Nephron progenitor cell (in vitro differentiated cells): ENCODE results near the gene BCKDHB.
"Not testable (repeated sequence)": the region's sequence is repeated elsewhere in the genome, so short reads cannot be mapped to it uniquely, and the experiment has no call there.

Source experiments
- DNase-seq: peaks from one replicate; pipeline ENCODE4 v3.0.0; 2021
- H3K27ac Mint-ChIP-seq: 2 replicates; pipeline ENCODE4 v1.8.0; 2021; ENCODE audit warnings: mild to moderate bottlenecking, moderate library complexity, mixed read lengths
- H3K27me3 Mint-ChIP-seq: 2 replicates; pipeline ENCODE4 v1.8.0; 2021; ENCODE audit warnings: mild to moderate bottlenecking, low read depth, mixed read lengths; ENCODE audit not compliant: poor library complexity
- H3K36me3 Mint-ChIP-seq: 2 replicates; pipeline ENCODE4 v1.8.0; 2021; ENCODE audit warnings: low read depth, mixed read lengths
- H3K4me1 Mint-ChIP-seq: 2 replicates; pipeline ENCODE4 v1.8.0; 2021; ENCODE audit warnings: mixed read lengths
- H3K4me3 Mint-ChIP-seq: 2 replicates; pipeline ENCODE4 v1.8.0; 2021; ENCODE audit warnings: mild to moderate bottlenecking, moderate library complexity, mixed read lengths
- H3K9me3 Mint-ChIP-seq: 2 replicates; pipeline ENCODE4 v1.8.0; 2021; ENCODE audit warnings: mild to moderate bottlenecking, moderate library complexity, mixed read lengths
- TF ChIP-seq, protein P1 (sequence below): fragments of 200-600 bp; sonication (generic); IDR thresholded peaks from 2 replicates; pipeline ENCODE4 v1.5.0; 2021; ENCODE audit warnings: antibody characterized with exemption

BCKDHB gene

DNA sequence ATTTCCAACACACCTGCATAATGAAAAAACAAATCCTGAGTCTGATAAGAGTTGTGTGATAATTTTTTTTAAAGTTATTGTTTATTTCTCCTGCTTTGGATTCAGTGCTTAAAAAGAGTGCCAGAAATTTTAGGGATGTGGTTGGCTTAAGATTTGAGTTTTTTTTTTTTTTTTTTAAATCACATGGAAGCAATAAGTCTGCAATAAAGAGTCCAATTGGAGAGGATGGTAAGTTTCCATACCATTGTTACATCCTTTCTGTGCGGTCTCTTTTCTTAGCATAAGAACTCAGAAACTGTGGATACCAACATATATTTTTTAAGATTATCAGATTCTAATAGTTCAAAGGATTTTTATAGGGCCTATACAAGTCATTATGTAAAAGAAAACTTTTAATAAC lies 171.0 kb downstream of the BCKDHB start:
- no peaks in the 10 kb centered on the region for H3K27me3 Mint-ChIP-seq
- no peak overlapping the region for H3K4me3 Mint-ChIP-seq
- H3K36me3 Mint-ChIP-seq = no peaks in the 10 kb centered on the region
- TF ChIP-seq, protein P1, sequence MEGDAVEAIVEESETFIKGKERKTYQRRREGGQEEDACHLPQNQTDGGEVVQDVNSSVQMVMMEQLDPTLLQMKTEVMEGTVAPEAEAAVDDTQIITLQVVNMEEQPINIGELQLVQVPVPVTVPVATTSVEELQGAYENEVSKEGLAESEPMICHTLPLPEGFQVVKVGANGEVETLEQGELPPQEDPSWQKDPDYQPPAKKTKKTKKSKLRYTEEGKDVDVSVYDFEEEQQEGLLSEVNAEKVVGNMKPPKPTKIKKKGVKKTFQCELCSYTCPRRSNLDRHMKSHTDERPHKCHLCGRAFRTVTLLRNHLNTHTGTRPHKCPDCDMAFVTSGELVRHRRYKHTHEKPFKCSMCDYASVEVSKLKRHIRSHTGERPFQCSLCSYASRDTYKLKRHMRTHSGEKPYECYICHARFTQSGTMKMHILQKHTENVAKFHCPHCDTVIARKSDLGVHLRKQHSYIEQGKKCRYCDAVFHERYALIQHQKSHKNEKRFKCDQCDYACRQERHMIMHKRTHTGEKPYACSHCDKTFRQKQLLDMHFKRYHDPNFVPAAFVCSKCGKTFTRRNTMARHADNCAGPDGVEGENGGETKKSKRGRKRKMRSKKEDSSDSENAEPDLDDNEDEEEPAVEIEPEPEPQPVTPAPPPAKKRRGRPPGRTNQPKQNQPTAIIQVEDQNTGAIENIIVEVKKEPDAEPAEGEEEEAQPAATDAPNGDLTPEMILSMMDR = no peak
- H3K9me3 Mint-ChIP-seq = no peaks in the 10 kb centered on the region
- no peak overlapping the region for H3K27ac Mint-ChIP-seq
- DNase-seq = no peak
- no peaks in the 10 kb centered on the region for H3K4me1 Mint-ChIP-seq

DNA sequence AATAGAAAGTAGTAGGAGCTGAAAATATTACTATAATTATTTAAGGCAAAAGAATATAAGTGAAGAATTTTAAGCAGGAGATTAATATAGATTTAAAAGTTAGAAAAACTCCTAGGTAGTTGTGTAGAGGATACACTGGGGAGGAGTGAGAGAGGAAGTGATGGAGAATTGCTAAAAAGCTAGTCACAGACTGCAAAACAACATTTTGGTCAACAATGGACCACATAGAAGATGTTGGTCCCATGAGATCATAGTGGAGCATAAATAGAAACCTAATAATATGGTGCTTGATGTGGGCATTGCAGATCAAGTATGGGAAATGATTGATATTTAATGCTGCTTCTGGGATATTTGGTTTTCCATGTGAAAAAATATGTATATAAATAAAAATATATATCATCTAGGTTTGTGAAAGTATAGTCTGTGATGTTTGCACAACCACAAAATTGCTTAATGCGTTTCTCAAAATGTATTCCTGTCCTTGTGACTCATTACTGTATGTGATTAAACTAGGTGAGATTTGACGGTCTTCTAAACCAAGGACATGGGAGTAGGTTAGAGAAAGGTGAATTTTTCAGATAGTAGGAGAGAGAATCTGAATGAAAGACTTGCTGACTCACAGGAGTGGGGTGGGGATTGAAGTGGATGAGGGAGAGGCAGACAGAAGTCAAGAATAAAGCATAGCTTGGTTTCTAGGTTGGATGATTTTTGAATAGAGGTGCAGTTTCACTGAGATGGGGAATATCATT lies 174.0 kb downstream of the BCKDHB start:
- Mint-ChIP-seq H3K27ac (no peak overlapping the region), H3K4me3 (no peak overlapping the region), H3K4me1 (no peaks in the 10 kb centered on the region), H3K9me3 (no peaks in the 10 kb centered on the region), H3K36me3 (no peaks in the 10 kb centered on the region), H3K27me3 (no peaks in the 10 kb centered on the region)
- TF ChIP-seq, protein P1 = no peak
- no peak for DNase-seq

GRCh38 chr6:80282913-80283554 lies 176.6 kb downstream of the BCKDHB start:
- no peak for DNase-seq
- Mint-ChIP-seq H3K4me1 (no peaks in the 10 kb centered on the region), H3K27ac (no peak overlapping the region), H3K4me3 (no peak overlapping the region), H3K36me3 (no peaks in the 10 kb centered on the region), H3K9me3 (no peaks in the 10 kb centered on the region), H3K27me3 (no peaks in the 10 kb centered on the region)
- TF ChIP-seq, protein P1 = no peak

GRCh38 chr6:80287112-80287511 lies 180.6 kb downstream of the BCKDHB start:
- Mint-ChIP-seq H3K4me3 (no peak overlapping the region), H3K36me3 (peaks cover 7% of the 10 kb centered on the region), H3K27me3 (no peaks in the 10 kb centered on the region), H3K9me3 (peaks cover 8% of the 10 kb centered on the region), H3K27ac (no peak overlapping the region), H3K4me1 (peaks cover 5% of the 10 kb centered on the region)
- TF ChIP-seq, protein P1 = no peak
- no peak for DNase-seq

GRCh38 chr6:80287607-80288006 lies 181.1 kb downstream of the BCKDHB start:
- no peak for DNase-seq
- H3K27me3 Mint-ChIP-seq = no peaks in the 10 kb centered on the region
- H3K4me3 Mint-ChIP-seq = no peak overlapping the region
- H3K9me3 Mint-ChIP-seq = peaks cover 13% of the 10 kb centered on the region
- peaks cover 12% of the 10 kb centered on the region for H3K36me3 Mint-ChIP-seq
- H3K4me1 Mint-ChIP-seq = peaks cover 5% of the 10 kb centered on the region
- H3K27ac Mint-ChIP-seq = no peak overlapping the region
- TF ChIP-seq, protein P1 = no peak

DNA sequence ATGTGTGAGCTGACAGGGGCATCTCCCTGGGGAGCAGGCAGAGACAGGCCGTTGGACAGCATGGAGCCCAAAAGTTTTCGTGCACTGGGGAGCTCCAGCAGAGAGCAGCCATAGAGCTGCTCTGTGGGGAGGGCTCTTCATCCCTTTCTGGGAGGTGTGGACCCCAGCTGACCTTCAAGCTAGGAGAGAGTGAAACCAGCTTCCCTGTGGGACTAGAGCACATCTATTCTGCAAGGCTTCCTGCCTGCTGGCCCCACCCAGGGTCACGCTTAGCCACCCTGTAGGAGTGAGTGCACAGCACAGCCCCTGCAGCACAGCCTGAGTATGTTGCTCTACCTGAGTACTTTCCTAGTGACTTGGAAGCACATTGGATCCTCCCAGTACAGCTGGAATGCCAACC lies 183.3 kb downstream of the BCKDHB start:
- H3K27me3 Mint-ChIP-seq = no peaks in the 10 kb centered on the region
- TF ChIP-seq, protein P1 = no peak
- no peak overlapping the region for H3K4me3 Mint-ChIP-seq
- peaks cover 30% of the 10 kb centered on the region for H3K36me3 Mint-ChIP-seq
- peaks cover 5% of the 10 kb centered on the region for H3K4me1 Mint-ChIP-seq
- H3K9me3 Mint-ChIP-seq = peaks cover 34% of the 10 kb centered on the region
- no peak overlapping the region for H3K27ac Mint-ChIP-seq
- no peak for DNase-seq

DNA sequence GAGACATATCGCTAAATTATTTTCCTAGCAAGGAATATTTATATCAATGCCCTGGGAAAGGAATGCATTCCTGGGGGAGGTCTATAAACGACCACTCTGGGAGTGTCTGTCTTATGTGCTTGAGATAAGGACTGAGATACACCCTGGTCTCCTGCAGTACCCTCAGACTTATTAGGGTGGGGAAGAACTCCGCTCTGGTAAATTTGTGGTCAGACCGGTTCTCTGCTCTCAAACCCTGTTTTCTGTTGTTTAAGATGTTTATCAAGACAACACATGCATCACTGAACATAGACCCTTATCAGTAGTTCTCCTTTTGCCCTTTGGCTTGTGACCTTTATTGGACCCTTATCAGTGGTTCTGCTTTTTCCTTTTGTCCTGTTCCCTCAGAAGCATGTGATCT lies 188.1 kb downstream of the BCKDHB start:
- H3K27ac Mint-ChIP-seq, H3K4me3 Mint-ChIP-seq, H3K4me1 Mint-ChIP-seq, H3K27me3 Mint-ChIP-seq: not testable (repeated sequence)
- Mint-ChIP-seq H3K36me3 (peaks cover 43% of the 10 kb centered on the region), H3K9me3 (peaks cover 48% of the 10 kb centered on the region)
- DNase-seq = peak; percentile 5
